H1 (cell line): ENCODE results near the gene RNU1-4. TPM values are rescaled to one million over a fixed set of nuclear protein-coding genes. Genes with fewer than 3 reads are reported as not detected.
"Not testable (repeated sequence)": the region's sequence is repeated elsewhere in the genome, so short reads cannot be mapped to it uniquely, and the experiment has no call there.

Experiments
- CTCF ChIA-PET: fragments of 300-600 bp; sonication (Branson Sonifier 250); formaldehyde crosslinking; loops from one replicate; lab custom pipeline; 2021; ENCODE audit not compliant: partially characterized antibody; lab: Charles Lee
- POLR2A ChIA-PET: fragments of 300-600 bp; sonication (Branson Sonifier 250); formaldehyde crosslinking; loops from one replicate; lab custom pipeline; 2021; ENCODE audit warnings: inconsistent platforms; ENCODE audit not compliant: partially characterized antibody; lab: Charles Lee
- DNase-seq, 2 experiments: peaks; one replicate each; pipeline versions ENCODE4 v3.0.0 to v3.0.0-alpha.2; 2010 to 2022; ENCODE audit warnings: low spot score in 2 of 2, low read depth in 1 of 2, mixed read lengths in 1 of 2
- FAIRE-seq: peaks from 2 replicates; lab custom pipeline; 2011; peaks lifted over from hg19 to GRCh38; lab: Jason Lieb, UNC
- H2AFZ ChIP-seq: 2 replicates; pipeline ENCODE4 v1.8.1; 2012; ENCODE audit warnings: low read length, inconsistent platforms
- H2AK5ac ChIP-seq: 2 replicates; pipeline ENCODE4 v1.6.1; 2013; ENCODE audit warnings: low read depth, low read length
- H2BK120ac ChIP-seq: replicated peaks from 2 replicates; pipeline ENCODE3; 2013; ENCODE audit warnings: low read depth, low read length, inconsistent platforms
- H2BK12ac ChIP-seq: 2 replicates; pipeline ENCODE4 v1.6.1; 2013; ENCODE audit warnings: low read depth, low read length
- H2BK15ac ChIP-seq: 2 replicates; pipeline ENCODE4 v1.6.1; 2013; ENCODE audit warnings: low read length
- H2BK20ac ChIP-seq: 2 replicates; pipeline ENCODE4 v1.6.1; 2013; ENCODE audit warnings: low read length
- H2BK5ac ChIP-seq: 2 replicates; pipeline ENCODE4 v1.6.1; 2013; ENCODE audit warnings: low read depth, low read length
- H3K14ac ChIP-seq: 2 replicates; pipeline ENCODE4 v1.6.1; 2013; ENCODE audit warnings: inconsistent platforms; ENCODE audit not compliant: insufficient read length
- H3K18ac ChIP-seq: 2 replicates; pipeline ENCODE4 v1.6.1; 2013; ENCODE audit warnings: low read length; ENCODE audit errors: extremely low read depth
- H3K23ac ChIP-seq: 2 replicates; pipeline ENCODE4 v1.6.1; 2013; ENCODE audit warnings: inconsistent platforms; ENCODE audit not compliant: insufficient read length
- H3K23me2 ChIP-seq: 2 replicates; pipeline ENCODE4 v1.6.1; 2013; ENCODE audit warnings: low read depth, low read length
- H3K27ac ChIP-seq: 2 replicates; pipeline ENCODE4 v1.6.1; 2011; ENCODE audit warnings: low read depth, low read length, inconsistent platforms
- H3K27me3 ChIP-seq, 4 experiments: replicated peaks in 1 of 4; 1 replicate in 1 of 4; 2 replicates in 3 of 4; pipeline versions ENCODE4 v1.6.1 to v1.8.1; 2011 to 2013; ENCODE audit warnings: low read length in 3 of 4, mild to moderate bottlenecking in 3 of 4, inconsistent platforms in 2 of 4, mixed read lengths in 2 of 4, moderate library complexity in 1 of 4; ENCODE audit not compliant: control insufficient read depth in 3 of 4, insufficient read depth in 3 of 4; ENCODE audit errors: extremely low read depth in 1 of 4
- H3K36me3 ChIP-seq, 4 experiments: 2 replicates each; pipeline versions ENCODE4 v1.6.1 to v1.8.1; 2011 to 2013; ENCODE audit warnings: mild to moderate bottlenecking in 4 of 4, low read length in 3 of 4, moderate library complexity in 2 of 4, control low read depth in 1 of 4, inconsistent platforms in 1 of 4; ENCODE audit not compliant: insufficient read depth in 4 of 4, control insufficient read depth in 2 of 4
- H3K4ac ChIP-seq: replicated peaks from 2 replicates; pipeline ENCODE3; 2013; ENCODE audit warnings: low read length, low read depth, mixed read lengths, inconsistent platforms; ENCODE audit not compliant: insufficient read length
- H3K4me1 ChIP-seq, 4 experiments: replicated peaks in 1 of 4; 1 replicate in 1 of 4; 2 replicates in 3 of 4; pipeline versions ENCODE4 v1.6.1 to v1.8.1; 2011 to 2013; ENCODE audit warnings: low read length in 3 of 4, inconsistent platforms in 2 of 4, mixed read lengths in 1 of 4; ENCODE audit not compliant: insufficient read depth in 4 of 4, control insufficient read depth in 3 of 4
- H3K4me2 ChIP-seq, 2 experiments: 2 replicates each; pipeline versions ENCODE4 v1.6.1 to v1.8.1; 2011 to 2013; ENCODE audit warnings: low read depth in 2 of 2, low read length in 2 of 2, control low read depth in 1 of 2, inconsistent platforms in 1 of 2, mild to moderate bottlenecking in 1 of 2; ENCODE audit not compliant: insufficient read depth in 1 of 2
- H3K4me3 ChIP-seq, 4 experiments: fragments of 200-600, 300-600 bp in 1 of 4; sonication (generic), shearing (Covaris generic), sonication (Bioruptor Twin) in 1 of 4; 2 replicates each; pipeline versions ENCODE4 v1.5.1 to v1.8.1; 2011 to 2016; ENCODE audit warnings: low read length in 4 of 4, low read depth in 3 of 4, control low read depth in 2 of 4, inconsistent platforms in 2 of 4, mild to moderate bottlenecking in 2 of 4, mixed read lengths in 1 of 4, moderate library complexity in 1 of 4; ENCODE audit not compliant: insufficient read depth in 2 of 4; ENCODE audit errors: extremely low read depth in 1 of 4
- H3K56ac ChIP-seq: replicated peaks from 2 replicates; pipeline ENCODE3; 2013; ENCODE audit warnings: low read depth, mild to moderate bottlenecking, mixed read lengths, low read length, inconsistent platforms; ENCODE audit not compliant: insufficient read length
- H3K79me1 ChIP-seq: 2 replicates; pipeline ENCODE4 v1.6.1; 2013; ENCODE audit warnings: low read depth, low read length, control low read depth
- H3K79me2 ChIP-seq, 2 experiments: 2 replicates each; pipeline versions ENCODE4 v1.6.1 to v1.8.1; 2012 to 2013; ENCODE audit warnings: low read length in 2 of 2, mild to moderate bottlenecking in 2 of 2, inconsistent platforms in 1 of 2; ENCODE audit not compliant: insufficient read depth in 2 of 2, control insufficient read depth in 1 of 2
- H3K9ac ChIP-seq, 4 experiments: replicated peaks in 1 of 4; 1 replicate in 1 of 4; 2 replicates in 3 of 4; pipeline versions ENCODE4 v1.6.1 to v1.8.1; 2011 to 2013; ENCODE audit warnings: low read depth in 3 of 4, low read length in 3 of 4, control low read depth in 2 of 4, mild to moderate bottlenecking in 2 of 4, moderate library complexity in 2 of 4, inconsistent platforms in 1 of 4; ENCODE audit errors: extremely low read depth in 1 of 4
- H3K9me3 ChIP-seq, 2 experiments: 2 replicates each; pipeline versions ENCODE4 v1.6.1 to v1.8.1; 2012 to 2013; ENCODE audit warnings: mild to moderate bottlenecking in 2 of 2, moderate library complexity in 2 of 2, control low read depth in 1 of 2, inconsistent platforms in 1 of 2, low read depth in 1 of 2, low read length in 1 of 2, mixed read lengths in 1 of 2; ENCODE audit not compliant: insufficient read depth in 2 of 2
- H4K20me1 ChIP-seq, 2 experiments: replicated peaks in 1 of 2; 2 replicates each; pipeline versions ENCODE3 to v1.8.1; 2011 to 2013; ENCODE audit warnings: inconsistent platforms in 2 of 2, low read length in 2 of 2, mild to moderate bottlenecking in 1 of 2; ENCODE audit not compliant: insufficient read depth in 2 of 2, control insufficient read depth in 1 of 2
- H4K5ac ChIP-seq: 2 replicates; pipeline ENCODE4 v1.6.1; 2013; ENCODE audit warnings: low read length, low read depth, mixed read lengths, inconsistent platforms; ENCODE audit not compliant: insufficient read length
- H4K8ac ChIP-seq: 2 replicates; pipeline ENCODE4 v1.8.0; 2013; ENCODE audit warnings: mild to moderate bottlenecking, moderate library complexity, low read length, inconsistent platforms; ENCODE audit not compliant: insufficient read depth; ENCODE audit errors: extremely low read depth
- H4K91ac ChIP-seq: replicated peaks from 2 replicates; pipeline ENCODE3; 2013; ENCODE audit warnings: low read length, mixed read lengths, inconsistent platforms; ENCODE audit not compliant: insufficient read length
- WGBS, 2 experiments: shearing (Covaris generic) in 1 of 2; methylation state at CpG; one replicate each; pipeline versions ENCODE4 v1.1.6 to v1.1.7; 2013 to 2015; ENCODE audit warnings: low lambda C conversion rate in 2 of 2, mixed read lengths in 2 of 2, inconsistent platforms in 1 of 2, low coverage in 1 of 2, missing lambda C conversion rate in 1 of 2; ENCODE audit not compliant: insufficient replicate concordance in 2 of 2, insufficient coverage in 1 of 2, insufficient read length in 1 of 2; ENCODE audit errors: extremely low coverage in 1 of 2, missing lambda C conversion rate in 1 of 2; 5-methylcytosine and 5-hydroxymethylcytosine counted together
- polyA plus RNA-seq, 7 experiments: library from polyadenylated mRNA; depleted of rRNA in 3 of 7; stranded (reverse) in 5 of 7; unstranded in 2 of 7; fragments of >200 nt in 5 of 7; fragments of 200-250 nt in 2 of 7; gene quantifications; 1 replicate in 5 of 7; 2 replicates in 1 of 7; 4 replicates in 1 of 7; pipeline versions ENCODE4 v1.2.1 to v1.2.3, GENCODE V29; 2011 to 2013; ENCODE audit warnings: missing spikeins in 2 of 7, mixed read lengths in 2 of 7
- total RNA-seq: library from RNA; stranded (reverse); fragmentation: NEBNext Ultra II Directional; extraction: Animal tissue kit (Norgen Biotek cat#: 25700); gene quantifications from 2 replicates; pipeline ENCODE4 v1.2.1, GENCODE V29; 2021

The RNU1-4 gene
- total and polyA plus RNA-seq, 2 of the 8 experiments (the other 6 are each of a cell fraction or from before 2014, with no cell fraction given) = 145 to 1,303 TPM

DNA sequence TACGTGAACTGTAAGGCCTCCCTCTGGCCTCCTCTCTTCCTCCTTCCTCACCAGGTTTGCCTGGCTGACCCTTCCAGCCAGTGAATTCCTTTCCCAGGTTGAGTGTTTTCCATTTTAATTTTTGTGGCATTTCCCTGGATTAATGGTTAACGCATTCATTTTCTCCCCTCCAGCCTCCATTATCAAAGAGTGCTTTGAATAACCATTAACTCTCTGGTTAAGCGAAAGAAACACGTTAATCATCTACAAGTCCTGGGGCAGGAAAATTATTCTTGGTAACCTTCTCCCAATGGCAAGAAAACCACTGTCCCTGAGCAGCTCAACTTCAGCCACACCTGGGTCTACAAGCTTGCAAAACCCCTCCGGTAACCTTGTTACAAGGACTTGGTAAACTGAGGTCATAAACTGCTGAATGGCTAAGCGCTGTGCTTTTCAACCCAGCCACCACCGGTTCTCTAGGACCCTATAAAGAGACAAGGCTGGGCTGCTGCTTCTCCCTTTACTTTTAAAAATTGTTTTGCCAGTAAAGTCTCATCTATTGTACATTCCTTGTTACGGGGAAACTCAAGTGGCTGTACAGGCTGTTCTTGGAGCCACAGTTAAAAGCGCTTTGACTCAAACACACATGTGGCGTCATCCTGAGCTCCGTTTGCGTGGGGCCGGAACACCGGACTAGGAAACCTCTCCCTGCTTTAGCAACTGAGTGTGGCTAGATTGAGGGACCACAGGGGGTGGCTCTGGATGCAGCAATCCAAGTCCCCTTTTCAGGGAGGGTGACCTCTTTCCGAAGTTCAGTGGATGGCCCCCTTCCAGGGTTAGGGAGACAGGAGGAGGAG, 24.7 kb downstream of the RNU1-4 start:
- H2BK5ac ChIP-seq, H3K27ac ChIP-seq, H3K14ac ChIP-seq, H3K79me2 ChIP-seq, H3K9me3 ChIP-seq, H3K79me1 ChIP-seq, DNase-seq, H3K18ac ChIP-seq, H3K36me3 ChIP-seq, H3K4me1 ChIP-seq, H2BK12ac ChIP-seq, H3K56ac ChIP-seq, H3K4ac ChIP-seq, H3K4me3 ChIP-seq, H4K91ac ChIP-seq, H2AFZ ChIP-seq, H3K4me2 ChIP-seq, H2BK20ac ChIP-seq, H3K23me2 ChIP-seq, H2BK15ac ChIP-seq, CTCF ChIA-PET, H3K9ac ChIP-seq, H3K27me3 ChIP-seq, H2BK120ac ChIP-seq, H3K23ac ChIP-seq, H4K20me1 ChIP-seq, H4K5ac ChIP-seq, POLR2A ChIA-PET, FAIRE-seq, H4K8ac ChIP-seq, H2AK5ac ChIP-seq: not testable (repeated sequence)
- WGBS, 2 experiments = 91% methylated on average over 14 of the region's 15 CpGs; no CpG with 5 or more reads in 1 of the 2 experiments
